SKM-1 treated with dmso at 0.1 percent for 144 hours (cell line): Measurements from ENCODE around the gene ASCL4.
"Not testable (repeated sequence)": the region's sequence is repeated elsewhere in the genome, so short reads cannot be mapped to it uniquely, and the experiment has no call there.

Source experiments
- DNase-seq: peaks from one replicate; lab custom pipeline; 2025; ENCODE audit not compliant: unreplicated experiment; lab: John Stamatoyannopoulos, UW

Gene ASCL4, protein sequence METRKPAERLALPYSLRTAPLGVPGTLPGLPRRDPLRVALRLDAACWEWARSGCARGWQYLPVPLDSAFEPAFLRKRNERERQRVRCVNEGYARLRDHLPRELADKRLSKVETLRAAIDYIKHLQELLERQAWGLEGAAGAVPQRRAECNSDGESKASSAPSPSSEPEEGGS

DNA sequence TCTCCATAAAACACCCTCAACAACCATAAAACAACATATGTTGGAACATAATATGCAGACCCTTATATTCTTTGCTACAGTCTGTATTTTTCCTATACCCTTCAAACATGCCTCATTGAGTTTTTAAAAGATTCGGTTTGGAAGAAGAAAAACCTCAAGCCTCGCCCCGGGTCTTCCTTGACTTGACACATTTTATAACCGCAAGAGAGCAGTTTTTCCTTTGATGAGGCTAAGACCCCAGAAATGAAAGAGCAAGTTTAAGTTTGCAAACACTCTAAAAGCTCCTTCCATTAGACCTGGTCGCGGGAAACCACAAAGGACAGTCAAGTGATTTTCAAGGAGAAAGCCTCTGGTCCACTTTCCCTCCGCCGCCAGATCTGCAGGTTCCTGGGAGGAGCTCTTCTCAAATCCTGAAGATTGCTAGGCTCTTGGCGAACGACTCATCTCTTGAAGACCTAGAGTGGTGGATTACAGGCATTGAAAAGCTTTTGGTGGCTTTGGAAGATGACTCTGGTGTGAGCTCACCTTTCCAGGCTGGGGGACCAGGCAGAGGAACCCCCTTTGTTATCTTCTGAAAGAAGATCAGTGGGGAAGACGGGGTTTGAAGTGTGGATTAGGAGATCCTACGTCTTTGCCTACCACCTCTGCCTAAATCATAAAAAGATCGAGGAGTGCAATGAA lies at the start of gene ASCL4:
ASCL4 (plus strand) TSS at position 356 of the 681 bp plus-strand sequence. CDS start 515 bp downstream, outside the sequence.
- no peak for DNase-seq

DNA sequence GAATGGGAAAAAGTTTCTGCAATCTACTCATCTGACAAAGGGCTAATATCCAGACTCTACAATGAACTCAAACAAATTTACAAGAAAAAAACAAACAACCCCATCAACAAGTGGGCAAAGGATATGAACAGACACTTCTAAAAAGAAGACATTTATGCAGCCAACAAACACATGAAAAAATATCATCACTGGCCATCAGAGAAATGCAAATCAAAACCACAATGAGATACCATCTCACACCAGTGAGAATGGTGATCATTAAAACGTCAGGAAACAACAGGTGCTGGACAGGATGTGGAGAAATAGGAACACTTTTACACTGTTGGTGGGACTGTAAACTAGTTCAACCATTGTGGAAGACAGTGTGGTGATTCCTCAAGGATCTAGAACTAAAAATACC lies 47.2 kb upstream of the ASCL4 start:
- not testable (repeated sequence) for DNase-seq

DNA sequence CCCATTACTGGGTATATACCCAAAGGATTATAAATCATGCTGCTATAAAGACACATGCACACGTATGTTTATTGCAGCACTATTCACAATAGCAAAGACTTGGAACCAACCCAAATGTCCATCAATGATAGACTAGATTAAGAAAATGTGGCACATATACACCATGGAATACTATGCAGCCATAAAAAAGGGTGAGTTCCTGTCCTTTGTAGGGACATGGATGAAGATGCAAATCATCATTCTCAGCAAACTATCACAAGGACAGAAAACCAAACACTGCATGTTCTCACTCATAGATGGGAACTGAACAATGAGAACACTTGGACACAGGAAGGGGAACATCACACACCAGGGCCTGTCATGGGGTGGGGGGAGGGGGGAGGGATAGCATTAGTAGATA lies 46.8 kb upstream of the ASCL4 start:
- not testable (repeated sequence) for DNase-seq

DNA sequence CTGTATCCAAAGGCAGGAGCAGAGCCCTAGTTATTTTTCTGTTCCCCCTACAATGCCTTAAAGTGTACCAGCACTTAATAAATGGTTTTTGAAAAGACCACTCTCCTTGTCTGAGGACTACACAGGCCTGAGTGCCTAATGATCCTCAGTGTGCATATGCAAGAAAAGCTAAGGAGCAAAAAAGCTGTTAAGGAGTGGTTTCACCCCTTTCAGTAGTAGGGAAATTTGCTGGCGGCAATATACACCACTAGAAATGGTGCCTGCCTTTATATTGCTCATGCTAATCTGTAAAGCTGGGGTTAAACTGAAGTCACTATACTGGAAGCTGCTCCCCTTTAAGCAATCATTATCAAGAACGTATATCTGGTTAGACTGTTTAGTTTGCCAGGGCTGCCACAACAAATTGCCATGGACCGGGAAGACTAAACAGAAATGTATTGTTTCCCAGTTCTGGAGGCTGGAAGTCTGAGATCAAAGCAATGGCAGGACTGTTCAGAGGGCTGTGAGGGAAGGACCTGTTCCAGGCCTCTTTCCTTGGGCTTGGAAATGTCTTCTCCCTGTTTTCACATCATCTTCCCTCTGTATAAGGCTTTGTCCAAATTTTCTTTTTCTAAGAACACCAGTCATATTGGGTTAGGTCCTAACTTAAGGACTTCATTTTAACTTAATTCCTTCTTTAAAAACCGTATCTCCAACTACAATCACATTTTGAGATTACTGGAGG lies 43.7 kb upstream of the ASCL4 start:
- DNase-seq: no peak

DNA sequence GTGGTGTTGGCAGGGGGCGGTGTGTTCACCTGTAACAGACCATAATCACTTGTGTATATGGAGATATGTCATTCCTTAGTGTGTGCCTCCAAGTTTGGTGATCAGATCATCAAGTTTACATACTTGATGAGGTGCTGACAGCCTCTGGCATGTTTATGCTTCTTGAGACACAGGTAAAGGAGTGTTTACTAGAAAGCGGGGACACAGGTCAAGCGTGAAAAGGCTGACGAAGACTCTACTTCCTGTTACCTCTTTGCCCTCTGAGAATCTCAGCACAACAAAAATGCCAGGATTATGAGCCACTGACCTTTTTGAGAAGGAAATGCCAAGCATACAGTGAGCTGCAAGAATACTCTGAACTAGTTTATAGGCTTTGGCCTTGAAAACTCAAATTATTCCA lies 43.1 kb upstream of the ASCL4 start:
- no peak for DNase-seq

DNA sequence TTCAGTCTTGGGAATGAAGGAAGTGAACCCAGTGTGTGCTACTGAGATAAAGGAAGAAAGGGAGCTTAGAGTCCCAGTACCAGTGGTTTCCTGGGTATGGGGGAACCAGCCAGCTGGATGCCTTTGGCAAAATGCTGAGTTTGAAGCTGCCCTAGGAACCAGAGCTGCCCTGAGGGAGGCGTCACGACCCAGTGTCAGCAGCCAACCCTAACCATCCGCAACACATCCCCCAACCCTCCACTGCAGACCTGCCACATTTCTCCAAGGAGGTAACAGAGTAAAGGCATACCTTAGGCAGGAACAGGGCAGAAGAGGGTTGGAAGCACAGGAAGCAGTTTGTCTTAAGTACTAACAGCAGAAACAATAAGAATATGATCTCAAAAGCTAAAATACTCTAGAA lies 42.1 kb upstream of the ASCL4 start:
- DNase-seq: no peak

DNA sequence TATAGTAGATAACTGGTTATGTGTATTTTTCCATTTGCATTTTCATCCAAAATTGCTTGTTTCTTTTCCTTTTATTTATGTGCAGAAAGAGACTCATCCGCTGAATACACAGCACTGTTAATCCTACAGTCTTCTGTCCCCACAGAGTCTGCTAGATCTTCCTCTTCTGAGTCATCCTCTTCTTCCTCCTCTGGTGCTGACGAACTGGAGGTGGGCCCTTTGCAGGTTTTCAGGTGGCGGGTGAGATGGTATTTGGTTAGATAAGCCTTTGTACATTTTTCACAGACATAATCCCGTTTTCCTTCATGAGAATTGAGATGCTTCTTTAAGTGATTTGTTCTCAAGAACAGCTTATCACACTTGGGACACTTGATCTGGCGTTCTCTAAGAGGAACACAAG lies 40.4 kb upstream of the ASCL4 start:
- DNase-seq: no peak

DNA sequence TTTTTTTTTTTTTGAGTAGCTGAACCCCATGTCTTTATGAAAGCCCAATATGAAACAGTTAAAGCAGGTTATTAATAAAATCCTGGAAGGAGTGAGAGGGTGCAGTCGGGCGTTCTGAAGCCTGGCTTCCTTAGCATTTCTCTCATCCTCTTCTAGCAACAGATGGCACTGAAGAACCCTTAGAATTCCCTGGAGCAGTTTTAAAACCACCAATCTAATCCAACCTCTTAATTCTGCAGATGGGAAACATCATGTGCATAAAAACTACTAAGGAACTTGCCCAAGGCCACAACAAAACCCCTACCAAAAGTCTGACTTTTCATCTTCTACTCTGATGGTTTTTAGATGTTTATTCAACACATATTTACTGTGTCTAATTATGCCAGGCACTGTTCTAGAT lies 38.7 kb upstream of the ASCL4 start:
- no peak for DNase-seq

DNA sequence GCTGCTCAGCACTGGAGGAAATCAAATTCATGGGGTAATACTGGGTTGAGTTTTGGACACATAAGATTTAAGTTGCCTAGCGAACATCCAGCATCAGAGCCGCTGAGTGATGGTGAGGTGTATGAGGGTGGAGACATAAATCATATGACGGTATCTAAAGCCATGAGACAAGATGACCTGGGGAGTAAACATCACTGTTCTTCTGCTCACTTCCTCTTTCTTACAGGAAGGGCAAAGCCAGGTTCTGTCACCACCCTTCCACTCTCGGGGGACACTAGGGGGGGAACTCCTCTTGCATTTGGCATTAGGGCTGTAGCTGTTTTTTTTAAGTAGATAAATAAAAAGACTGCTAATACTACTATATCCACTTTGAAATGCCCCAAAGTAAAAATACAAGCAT lies 37.6 kb upstream of the ASCL4 start:
- DNase-seq: no peak

DNA sequence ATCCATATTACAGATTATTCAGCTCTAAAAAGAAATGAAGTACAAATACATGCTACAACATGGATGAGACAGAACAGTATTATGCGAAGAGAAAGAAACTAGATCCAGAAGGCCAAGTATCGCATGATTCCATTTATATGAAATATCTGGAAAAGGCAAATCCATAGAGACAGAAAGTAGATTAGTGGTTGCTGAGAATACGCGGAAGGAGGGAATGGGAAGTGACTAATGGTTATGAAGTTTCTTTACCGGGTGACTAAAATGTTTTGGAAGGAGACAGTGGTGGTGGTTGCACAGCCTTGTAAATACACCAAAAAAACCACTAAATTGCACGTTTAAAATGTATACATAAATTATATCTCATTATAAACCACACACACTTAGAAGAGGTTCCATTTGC lies 26.0 kb upstream of the ASCL4 start:
- DNase-seq: no peak

DNA sequence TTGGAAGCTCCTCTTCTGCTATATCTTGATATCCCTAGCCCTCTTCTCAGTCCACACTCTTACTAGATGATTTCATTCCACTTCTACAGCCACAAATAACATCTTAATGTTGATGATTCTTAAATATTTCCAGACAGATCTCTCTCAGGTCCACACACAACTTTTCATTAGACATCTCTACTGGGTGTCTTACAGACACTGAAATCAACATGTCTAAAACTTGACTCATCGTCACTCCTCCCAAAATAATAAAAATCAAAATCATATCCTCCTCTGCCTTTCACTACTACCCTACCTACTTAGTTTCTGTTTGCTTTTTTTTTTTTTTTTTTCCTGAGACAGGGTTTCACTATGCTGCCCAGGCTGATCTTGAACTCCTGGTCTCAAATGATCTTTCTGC lies 25.4 kb upstream of the ASCL4 start:
- no peak for DNase-seq

DNA sequence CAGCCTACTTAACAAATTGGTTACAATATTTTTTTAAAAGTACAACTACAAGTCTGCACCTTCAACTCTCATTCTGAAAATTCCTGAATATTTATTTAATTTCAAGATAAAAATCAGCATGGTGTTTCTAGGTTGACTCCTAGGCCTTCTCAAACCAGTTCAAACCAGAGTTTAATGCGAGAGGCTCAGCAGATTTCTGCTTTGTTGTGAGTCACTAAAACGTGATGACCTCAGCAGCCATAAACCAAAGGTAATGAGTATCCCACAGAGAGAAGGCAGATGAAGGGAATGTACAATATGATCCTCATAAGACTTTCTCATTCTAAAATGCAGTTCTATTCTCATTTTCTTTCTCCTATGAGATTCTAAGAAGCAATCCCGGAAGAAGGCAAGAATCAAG lies 15.1 kb upstream of the ASCL4 start:
- no peak for DNase-seq

DNA sequence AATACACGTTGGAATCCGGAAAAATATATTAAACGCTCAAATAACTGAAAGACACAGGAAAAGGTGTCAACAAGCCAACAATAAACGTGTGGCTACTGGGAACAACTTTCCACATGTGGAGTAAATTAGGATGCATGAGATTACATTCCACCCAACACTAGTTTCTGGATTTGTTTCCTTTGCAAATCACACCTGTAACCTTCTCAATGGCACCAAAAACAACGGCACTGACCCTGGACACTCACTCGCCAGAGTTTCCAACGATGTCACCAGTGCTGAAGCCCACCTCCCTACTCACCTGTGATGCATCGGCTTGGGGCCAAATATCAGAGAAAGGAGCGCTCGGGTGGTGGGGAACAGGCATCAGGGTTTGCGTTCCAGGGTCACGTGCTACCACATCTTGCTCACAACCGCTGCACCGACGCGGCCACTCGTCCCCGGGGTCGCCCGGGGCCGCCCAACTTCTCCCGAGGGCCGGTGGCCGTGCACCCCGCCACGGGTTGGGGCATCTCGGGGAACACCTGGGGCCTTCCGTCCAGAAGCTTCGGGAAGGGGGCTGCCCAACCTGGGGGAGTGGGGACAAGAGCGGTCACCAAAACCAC lies 14.2 kb upstream of the ASCL4 start:
- DNase-seq: no peak

DNA sequence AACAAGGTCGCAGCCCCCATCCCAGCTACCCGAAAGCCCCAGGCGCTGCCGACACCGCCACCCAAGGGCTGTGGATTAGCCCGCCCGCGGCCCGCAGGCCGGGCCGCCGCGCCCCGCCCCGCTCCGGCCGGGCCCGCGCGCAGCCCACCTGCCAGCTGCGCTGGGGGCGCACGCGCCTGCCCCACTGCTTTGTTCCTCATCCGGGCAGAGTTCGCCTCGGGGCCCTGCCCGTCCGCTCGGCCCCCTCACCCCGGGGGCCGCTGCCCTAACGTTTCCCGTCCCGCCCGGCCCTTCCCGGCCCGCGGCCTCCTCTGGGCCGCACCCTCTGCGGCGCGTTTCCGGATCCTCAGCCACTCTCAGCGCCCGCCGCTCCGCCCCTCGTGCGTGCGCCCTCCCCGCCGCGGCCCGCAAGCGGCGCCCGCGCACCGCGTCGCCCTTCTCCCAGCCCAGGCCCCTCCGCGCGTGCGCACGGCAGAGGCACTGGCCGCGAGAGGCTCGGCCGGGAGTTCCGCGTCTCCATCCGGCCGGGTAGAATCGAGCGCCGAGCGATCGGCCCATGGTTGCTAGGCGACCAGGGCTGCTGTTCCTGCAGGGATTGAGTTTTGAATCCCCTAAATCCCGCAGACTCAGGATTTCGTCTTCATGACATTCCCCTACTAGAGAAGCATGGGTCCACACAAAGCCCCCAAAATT lies 13.5 kb upstream of the ASCL4 start, which contains the start of gene PRDM4:
PRDM4 (minus strand) TSS at position 329 of the 693 bp plus-strand sequence. CDS start 622 bp downstream, outside the sequence.
- peak; percentile 61 for DNase-seq

DNA sequence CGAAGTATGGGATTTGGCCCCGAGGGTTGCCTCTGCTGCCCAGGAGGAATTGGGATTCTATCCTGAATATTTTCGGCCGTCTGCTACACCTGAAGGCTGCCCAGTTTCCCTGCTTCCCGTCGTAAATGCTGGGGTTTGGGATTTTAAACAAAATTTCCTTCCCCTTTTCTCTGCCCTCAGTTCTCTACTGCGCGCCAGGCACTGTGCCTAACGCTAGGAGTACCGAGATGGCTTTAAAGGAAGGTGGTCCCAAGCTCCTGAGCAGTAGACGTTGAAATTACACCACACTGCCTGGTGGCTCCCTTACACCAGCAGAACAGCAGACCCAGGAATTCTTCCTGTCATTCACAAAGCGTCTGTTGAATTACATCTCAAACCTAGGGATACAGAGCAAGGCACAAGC lies 13.0 kb upstream of the ASCL4 start:
- DNase-seq: no peak

DNA sequence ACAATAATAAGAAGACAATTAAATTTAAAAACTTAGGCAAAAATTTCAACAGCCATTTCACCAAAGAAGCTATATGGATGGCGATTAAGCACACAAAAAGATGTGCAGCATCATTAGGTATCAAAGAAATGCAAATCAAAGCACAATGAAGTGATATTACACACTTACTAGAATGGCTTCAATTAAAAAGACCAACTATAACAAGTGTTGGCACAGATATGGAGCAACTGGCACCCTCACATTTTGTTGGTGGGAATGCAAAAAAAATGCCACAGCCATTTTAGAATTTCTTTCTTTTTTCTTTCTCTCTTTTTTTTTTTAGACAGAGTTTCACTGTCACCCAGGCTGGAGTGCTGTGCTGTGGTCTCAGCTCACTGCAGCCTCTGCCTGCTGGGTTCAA lies 11.6 kb upstream of the ASCL4 start:
- no peak for DNase-seq

DNA sequence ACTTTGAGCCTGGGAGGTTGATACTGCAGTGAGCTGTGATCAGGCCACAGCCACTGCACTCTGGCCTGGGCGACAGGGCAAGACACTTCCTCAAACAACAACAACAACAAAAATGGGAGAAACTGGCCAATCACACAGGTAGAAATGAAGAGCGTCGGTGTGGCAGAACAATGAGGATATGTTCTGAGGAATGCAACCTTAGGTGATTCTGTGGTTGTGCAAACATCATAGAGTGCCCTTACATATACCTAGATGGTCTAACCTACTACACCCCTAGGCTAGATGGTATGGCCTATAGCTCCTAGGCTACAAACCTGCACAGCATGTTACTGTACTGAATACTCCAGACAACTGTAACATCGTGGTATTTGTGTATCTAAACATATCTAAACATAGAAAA lies 9.9 kb upstream of the ASCL4 start:
- DNase-seq: no peak

DNA sequence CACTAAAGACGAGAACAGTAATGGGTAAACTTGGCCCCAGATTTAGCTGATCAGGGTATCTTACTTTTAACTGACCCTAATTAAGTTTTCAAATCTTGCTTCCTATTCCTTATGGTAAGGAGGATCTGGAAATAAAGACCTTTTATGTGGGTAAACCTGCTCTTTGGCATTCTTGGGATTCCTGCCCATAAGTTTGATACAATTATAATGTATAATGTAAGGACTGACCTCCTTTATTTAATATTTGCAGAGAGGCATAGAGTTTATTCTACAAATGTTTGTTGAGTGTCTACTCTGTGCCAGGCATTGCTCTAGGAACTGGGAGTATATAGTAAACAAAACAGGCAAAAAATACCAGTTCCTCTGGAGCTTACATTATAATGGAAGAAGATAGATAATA lies 9.2 kb upstream of the ASCL4 start:
- no peak for DNase-seq

DNA sequence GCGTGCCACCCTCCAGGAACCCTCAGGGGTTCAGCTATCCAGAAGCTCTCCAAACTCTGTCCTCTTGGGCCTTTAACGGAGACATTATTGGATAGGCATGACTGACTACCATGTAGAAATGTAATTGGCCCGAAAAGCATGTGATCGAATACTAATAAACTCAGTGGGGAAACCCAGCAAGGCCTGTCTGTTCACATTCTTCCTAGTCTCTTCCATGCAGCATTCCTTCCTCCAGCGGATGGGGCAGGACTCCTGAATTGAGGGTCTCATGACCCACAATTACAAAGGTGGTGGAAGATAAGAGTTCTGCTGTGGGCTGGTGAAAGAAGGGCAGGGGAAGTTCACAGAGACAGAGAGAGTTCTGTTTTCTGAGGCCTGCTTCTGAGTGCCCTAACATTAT lies 7.0 kb upstream of the ASCL4 start:
- DNase-seq: no peak

DNA sequence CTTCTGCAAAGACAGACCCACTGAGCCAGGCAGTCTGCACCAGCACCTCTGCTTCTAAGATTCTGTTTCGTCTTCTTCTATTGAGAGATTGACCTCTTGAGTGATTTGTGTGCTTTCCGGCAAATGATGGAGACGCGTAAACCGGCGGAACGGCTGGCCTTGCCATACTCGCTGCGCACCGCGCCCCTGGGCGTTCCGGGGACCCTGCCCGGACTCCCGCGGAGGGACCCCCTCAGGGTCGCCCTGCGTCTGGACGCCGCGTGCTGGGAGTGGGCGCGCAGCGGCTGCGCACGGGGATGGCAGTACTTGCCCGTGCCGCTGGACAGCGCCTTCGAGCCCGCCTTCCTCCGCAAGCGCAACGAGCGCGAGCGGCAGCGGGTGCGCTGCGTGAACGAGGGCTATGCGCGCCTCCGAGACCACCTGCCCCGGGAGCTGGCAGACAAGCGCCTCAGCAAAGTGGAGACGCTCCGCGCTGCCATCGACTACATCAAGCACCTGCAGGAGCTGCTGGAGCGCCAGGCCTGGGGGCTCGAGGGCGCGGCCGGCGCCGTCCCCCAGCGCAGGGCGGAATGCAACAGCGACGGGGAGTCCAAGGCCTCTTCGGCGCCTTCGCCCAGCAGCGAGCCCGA lies 703 bp downstream of the ASCL4 start:
- no peak for DNase-seq

DNA sequence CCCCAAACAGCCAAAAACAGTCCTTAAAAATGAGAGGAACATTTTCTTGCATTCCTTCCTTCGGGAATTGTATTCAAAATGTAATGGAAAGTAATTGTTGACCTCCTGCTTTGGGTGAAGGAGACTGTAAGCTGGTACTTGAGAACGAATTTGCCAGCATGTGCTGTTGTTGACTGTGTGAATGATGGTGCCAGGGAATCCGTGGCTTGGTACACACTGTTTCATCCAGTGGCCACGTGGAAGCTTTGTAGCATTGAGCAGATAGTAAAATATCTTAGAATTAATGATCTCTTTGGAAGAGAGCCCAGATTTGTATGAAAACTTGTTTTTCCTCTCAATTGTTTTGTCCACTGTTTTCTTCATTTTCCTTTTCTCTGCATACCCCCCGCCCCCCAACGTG lies 1.7 kb downstream of the ASCL4 start:
- DNase-seq: no peak
